CD14-positive monocyte (primary cell): ENCODE measurements around the gene CSRP1. TPM values are rescaled to one million over a fixed set of nuclear protein-coding genes. Genes with fewer than 3 reads are reported as not detected.

Experiments used
- DNase-seq, 3 donors: peaks; one replicate each; pipeline ENCODE4 v3.0.0-alpha.2; 2011 to 2022
- H2AFZ ChIP-seq: 2 replicates; pipeline ENCODE4 v1.6.0; 2012; ENCODE audit warnings: mild to moderate bottlenecking, low read depth, low read length, inconsistent platforms; ENCODE audit not compliant: insufficient read depth, poor library complexity, severe bottlenecking
- H3K27ac ChIP-seq, 2 donors: 1 replicate in 1 of 2; 2 replicates in 1 of 2; pipeline ENCODE4 v1.5.1; 2012 to 2013; ENCODE audit warnings: low read length in 2 of 2, control low read depth in 1 of 2, inconsistent platforms in 1 of 2, low read depth in 1 of 2, mild to moderate bottlenecking in 1 of 2
- H3K27me3 ChIP-seq, 2 donors: one replicate each; pipeline versions ENCODE4 v1.6.0 to v1.6.1; 2011 to 2013; ENCODE audit warnings: low read length in 2 of 2; ENCODE audit not compliant: control insufficient read depth in 2 of 2, insufficient read depth in 2 of 2
- H3K36me3 ChIP-seq, 2 donors: replicated peaks in 1 of 2; 1 replicate in 1 of 2; 2 replicates in 1 of 2; pipeline versions ENCODE4 v1.5.1 to v1.6.1; 2012 to 2013; ENCODE audit warnings: low read length in 2 of 2, control low read depth in 1 of 2, inconsistent platforms in 1 of 2, mild to moderate bottlenecking in 1 of 2; ENCODE audit not compliant: insufficient read depth in 2 of 2, control insufficient read depth in 1 of 2
- H3K4me1 ChIP-seq, 2 donors: 1 replicate in 1 of 2; 2 replicates in 1 of 2; pipeline versions ENCODE4 v1.5.1 to v1.6.1; 2012 to 2013; ENCODE audit warnings: low read length in 2 of 2, control low read depth in 1 of 2, inconsistent platforms in 1 of 2, mild to moderate bottlenecking in 1 of 2, moderate library complexity in 1 of 2; ENCODE audit not compliant: insufficient read depth in 2 of 2, control insufficient read depth in 1 of 2
- H3K4me2 ChIP-seq: replicated peaks from 2 replicates; pipeline ENCODE3; 2012; ENCODE audit warnings: low read length, moderate library complexity, mild to moderate bottlenecking; ENCODE audit not compliant: poor library complexity, severe bottlenecking; ENCODE audit errors: extremely low read depth
- H3K4me3 ChIP-seq, 3 experiments: fragments of 200-600 bp in 1 of 3; sonication (generic) in 1 of 3; replicated peaks in 1 of 3; 1 replicate in 2 of 3; 2 replicates in 1 of 3; pipeline ENCODE4 v1.5.1; 2011 to 2013; ENCODE audit warnings: low read length in 3 of 3, mild to moderate bottlenecking in 3 of 3, control low read depth in 2 of 3, low read depth in 2 of 3, inconsistent platforms in 1 of 3, moderate library complexity in 1 of 3
- H3K79me2 ChIP-seq: 2 replicates; pipeline ENCODE4 v1.6.0; 2012; ENCODE audit warnings: mild to moderate bottlenecking, control low read depth, inconsistent platforms, low read length, moderate library complexity; ENCODE audit not compliant: insufficient read depth
- H3K9ac ChIP-seq: 2 replicates; pipeline ENCODE4 v1.6.0; 2017; ENCODE audit warnings: low read length, mild to moderate bottlenecking; ENCODE audit not compliant: insufficient read depth, poor library complexity, severe bottlenecking
- H3K9me3 ChIP-seq, 2 donors: replicated peaks in 1 of 2; 1 replicate in 1 of 2; 2 replicates in 1 of 2; pipeline versions ENCODE4 v1.5.1 to v1.6.1; 2012 to 2013; ENCODE audit warnings: low read length in 2 of 2, control low read depth in 1 of 2; ENCODE audit not compliant: control insufficient read depth in 1 of 2, insufficient read depth in 1 of 2
- H4K20me1 ChIP-seq: 2 replicates; pipeline ENCODE4 v1.6.0; 2012; ENCODE audit warnings: mild to moderate bottlenecking, low read length, control low read depth, moderate library complexity; ENCODE audit not compliant: insufficient read depth
- H3K27ac Mint-ChIP-seq, 7 donors: one replicate each; pipeline ENCODE4 v1.8.0; 2020; ENCODE audit warnings: mild to moderate bottlenecking in 7 of 7, mixed read lengths in 7 of 7, moderate library complexity in 6 of 7, inconsistent platforms in 2 of 7
- H3K27me3 Mint-ChIP-seq, 3 donors: one replicate each; pipeline ENCODE4 v1.8.0; 2021 to 2022; ENCODE audit warnings: low read depth in 3 of 3, mild to moderate bottlenecking in 3 of 3, mixed read lengths in 3 of 3, moderate library complexity in 3 of 3, inconsistent platforms in 1 of 3
- H3K36me3 Mint-ChIP-seq, 2 donors: one replicate each; pipeline ENCODE4 v1.8.0; 2020; ENCODE audit warnings: mixed read lengths in 2 of 2, inconsistent platforms in 1 of 2, mild to moderate bottlenecking in 1 of 2
- H3K4me1 Mint-ChIP-seq: one replicate; pipeline ENCODE4 v1.8.0; 2020; ENCODE audit warnings: mild to moderate bottlenecking, mixed read lengths
- H3K4me3 Mint-ChIP-seq, 2 donors: one replicate each; pipeline ENCODE4 v1.8.0; 2020; ENCODE audit warnings: mild to moderate bottlenecking in 2 of 2, mixed read lengths in 2 of 2, moderate library complexity in 1 of 2
- H3K9me3 Mint-ChIP-seq, 7 donors: one replicate each; pipeline ENCODE4 v1.8.0; 2020 to 2022; ENCODE audit warnings: mixed read lengths in 7 of 7, mild to moderate bottlenecking in 6 of 7, moderate library complexity in 6 of 7, inconsistent platforms in 2 of 7
- CTCF ChIP-seq: fragments of 200-600 bp; IDR thresholded peaks from one replicate; pipeline ENCODE4 v1.8.0; 2022; ENCODE audit warnings: antibody characterized with exemption, mild to moderate bottlenecking
- WGBS: methylation state at CpG from one replicate; pipeline ENCODE4 v1.1.5; 2013; ENCODE audit warnings: missing lambda C conversion rate; ENCODE audit not compliant: insufficient coverage; 5-methylcytosine and 5-hydroxymethylcytosine counted together
- intact Hi-C, 2 donors: fragments of 100-400 bp; cut with micrococcal nuclease; formaldehyde crosslinking; loops; one replicate each; pipeline versions ENCODE4 v1.15.0 to v1.15.1; 2023
- polyA plus RNA-seq, 3 donors: library from polyadenylated mRNA; depleted of rRNA in 1 of 3; unstranded in 2 of 3; stranded (reverse) in 1 of 3; fragments of 300-500 nt in 2 of 3; fragments of >200 nt in 1 of 3; fragmentation: Illumina TruSeq in 2 of 3; gene quantifications; 1 replicate in 2 of 3; 2 replicates in 1 of 3; pipeline ENCODE4 v1.2.3, GENCODE V29; 2012 to 2021

The CSRP1 gene
- polyA plus RNA-seq, 3 donors: 87.4 to 111 (median 98.8) TPM

DNA sequence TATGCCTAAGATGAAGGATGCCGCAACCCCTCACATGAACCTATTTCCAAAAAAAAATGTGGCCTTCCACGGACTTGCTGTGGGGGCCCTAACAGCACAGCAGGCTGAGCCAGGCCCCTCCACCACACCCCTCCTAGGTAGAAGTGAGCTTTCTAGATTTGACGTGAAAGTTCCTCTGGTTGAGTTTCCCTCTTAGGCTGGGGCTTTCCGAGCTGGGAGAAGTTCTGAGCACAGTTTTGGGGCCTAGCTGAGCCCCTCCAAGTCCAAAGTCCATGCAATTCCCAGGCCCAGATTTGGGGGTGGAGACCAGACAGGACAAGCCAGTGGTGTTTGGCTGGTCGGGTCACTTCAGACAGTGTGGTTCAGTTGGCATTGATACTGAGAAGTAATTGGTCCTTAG lies 24.2 kb downstream of the CSRP1 start:
- H3K4me3 Mint-ChIP-seq: no peak overlapping the region
- intact Hi-C loops: loop anchor here (1.0 to 2.0 kb wide), 2 partner anchors 30 to 31 kb away; no protein-coding TSS in a partner anchor
- no peak for TF ChIP-seq CTCF
- no peaks in the 10 kb centered on the region for H4K20me1 ChIP-seq
- H3K27ac ChIP-seq: no peak overlapping the region
- H3K27me3 ChIP-seq: peaks cover 0 to 12% of the 10 kb centered on the region in 2 donors
- DNase-seq: no peak
- H3K4me2 ChIP-seq: no peak overlapping the region
- H3K4me1 Mint-ChIP-seq: peaks cover 28% of the 10 kb centered on the region
- WGBS: 78% methylated on average over 4 of the region's 5 CpGs
- no peaks in the 10 kb centered on the region for H3K9me3 ChIP-seq
- H3K9ac ChIP-seq: no peak overlapping the region
- H3K27me3 Mint-ChIP-seq: peaks cover 14 to 15% (median 14%) of the 10 kb centered on the region in 3 donors
- no peaks in the 10 kb centered on the region for H3K79me2 ChIP-seq
- peaks cover 0 to 4% (median 0%) of the 10 kb centered on the region in 7 donors for H3K9me3 Mint-ChIP-seq
- H3K36me3 ChIP-seq: peaks cover 37 to 54% of the 10 kb centered on the region in 2 donors
- H3K36me3 Mint-ChIP-seq: peaks cover 47 to 53% of the 10 kb centered on the region in 2 donors
- H3K4me3 ChIP-seq: no peak overlapping the region
- peak overlapping the region in 3 of 7 donors; percentile 14 to 83 (median 58) for H3K27ac Mint-ChIP-seq
- peaks cover 24 to 26% of the 10 kb centered on the region in 2 donors for H3K4me1 ChIP-seq
- no peak overlapping the region for H2AFZ ChIP-seq

DNA sequence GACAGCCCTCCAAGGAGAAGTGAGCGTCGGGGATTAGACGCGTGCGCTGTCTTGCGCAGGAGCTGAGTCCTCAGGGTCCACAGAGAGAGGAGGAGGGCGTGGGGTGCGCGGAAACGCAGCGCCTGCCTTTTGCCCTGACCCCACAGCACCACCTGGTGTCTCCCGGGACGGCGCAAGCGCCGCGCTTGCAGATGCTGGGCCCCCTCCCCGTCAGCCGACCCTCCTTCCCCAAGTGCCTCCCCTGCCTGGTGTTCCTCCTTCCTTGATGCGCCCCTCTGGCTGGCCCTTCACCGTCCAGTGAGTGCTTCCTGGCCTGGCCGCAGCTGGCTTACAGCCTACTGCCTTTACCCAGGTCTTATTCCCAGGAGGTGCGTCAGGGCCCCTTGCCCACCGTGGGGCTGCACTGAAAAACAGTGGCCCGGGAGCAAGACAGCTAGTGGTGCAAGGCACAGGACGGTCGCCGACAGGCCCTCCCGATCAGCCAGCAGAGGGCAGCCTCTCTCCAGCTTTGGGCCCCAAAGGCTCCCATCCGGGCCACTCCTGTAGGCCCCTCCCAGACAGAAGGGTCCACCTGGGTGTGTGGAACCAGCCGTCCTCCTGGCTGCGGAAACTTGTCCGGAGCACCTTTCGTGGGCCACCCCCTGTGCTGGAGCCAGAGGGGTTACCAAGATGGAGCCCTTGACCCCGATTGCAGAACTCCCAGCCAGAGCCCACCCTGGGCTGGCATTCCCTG lies 25.0 kb downstream of the CSRP1 start:
- 4% methylated on average over 32 of the region's 35 CpGs for WGBS
- Histone ChIP-seq H3K4me1 (peaks cover 25 to 26% of the 10 kb centered on the region in 2 donors), H3K79me2 (no peaks in the 10 kb centered on the region), H3K36me3 (peaks cover 34 to 45% of the 10 kb centered on the region in 2 donors), H3K27ac (no peak overlapping the region), H3K4me2 (peak overlapping the region; percentile 79), H4K20me1 (no peaks in the 10 kb centered on the region), H3K4me3 (peak overlapping the region in 1 of 3 experiments; percentile 77), H3K27me3 (peaks cover 0 to 12% of the 10 kb centered on the region in 2 donors), H3K9ac (no peak overlapping the region), H2AFZ (peak overlapping the region; percentile 79), H3K9me3 (no peaks in the 10 kb centered on the region)
- peak overlapping the region; percentile 81 to 89 for H3K4me3 Mint-ChIP-seq
- DNase-seq: peak; percentile 68 to 77 (median 73)
- peak; percentile 97 for TF ChIP-seq CTCF
- intact Hi-C loops: loop anchor here (1.0 to 2.0 kb wide), 2 partner anchors 31 kb away; no protein-coding TSS in a partner anchor
- H3K27me3 Mint-ChIP-seq: peaks cover 12 to 18% (median 15%) of the 10 kb centered on the region in 3 donors
- peaks cover 28% of the 10 kb centered on the region for H3K4me1 Mint-ChIP-seq
- H3K9me3 Mint-ChIP-seq: peaks cover 0 to 4% (median 0%) of the 10 kb centered on the region in 7 donors
- peaks cover 39 to 44% of the 10 kb centered on the region in 2 donors for H3K36me3 Mint-ChIP-seq
- peak overlapping the region in 1 of 7 donors; percentile 70 for H3K27ac Mint-ChIP-seq
